Mammary epithelial cell (primary cell): ENCODE results near the gene ARHGEF9.

Experiments used
- EZH2 ChIP-seq: IDR thresholded peaks from 2 replicates; pipeline ENCODE4 v1.6.1; 2012; ENCODE audit warnings: low read length, inconsistent platforms, borderline replicate concordance
- TF ChIP-seq, protein P1 (sequence below), 2 donors: IDR thresholded peaks in 1 of 2; conservative IDR thresholded peaks in 1 of 2; 2 replicates each; pipeline ENCODE4 v1.5.1; 2011 to 2012; ENCODE audit warnings: inconsistent platforms in 2 of 2, low read length in 2 of 2, mild to moderate bottlenecking in 2 of 2, control low read depth in 1 of 2, low read depth in 1 of 2; ENCODE audit not compliant: insufficient read depth in 1 of 2; ENCODE audit errors: extremely low read depth in 1 of 2

DNA sequence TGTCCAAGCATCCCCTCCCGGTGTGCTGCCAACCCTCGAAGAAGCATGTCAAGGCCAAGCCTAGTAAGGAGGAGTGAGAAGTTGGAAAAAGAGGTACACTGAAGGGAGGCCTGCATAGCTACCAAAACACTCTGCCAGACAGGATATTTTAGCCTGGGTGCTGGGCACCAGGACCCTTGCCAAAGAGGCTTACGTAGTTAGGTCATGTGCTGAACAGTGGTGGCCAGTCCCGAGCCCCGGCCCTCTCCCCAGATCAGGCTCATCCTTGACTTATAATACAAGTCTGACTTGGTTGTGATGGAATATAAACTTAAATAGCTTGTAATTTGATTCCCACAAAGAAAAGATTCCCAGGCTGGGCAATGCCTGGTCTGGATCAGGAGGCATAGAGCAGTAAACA is 149.3 kb downstream of the ARHGEF9 start:
- TF ChIP-seq, protein P1, sequence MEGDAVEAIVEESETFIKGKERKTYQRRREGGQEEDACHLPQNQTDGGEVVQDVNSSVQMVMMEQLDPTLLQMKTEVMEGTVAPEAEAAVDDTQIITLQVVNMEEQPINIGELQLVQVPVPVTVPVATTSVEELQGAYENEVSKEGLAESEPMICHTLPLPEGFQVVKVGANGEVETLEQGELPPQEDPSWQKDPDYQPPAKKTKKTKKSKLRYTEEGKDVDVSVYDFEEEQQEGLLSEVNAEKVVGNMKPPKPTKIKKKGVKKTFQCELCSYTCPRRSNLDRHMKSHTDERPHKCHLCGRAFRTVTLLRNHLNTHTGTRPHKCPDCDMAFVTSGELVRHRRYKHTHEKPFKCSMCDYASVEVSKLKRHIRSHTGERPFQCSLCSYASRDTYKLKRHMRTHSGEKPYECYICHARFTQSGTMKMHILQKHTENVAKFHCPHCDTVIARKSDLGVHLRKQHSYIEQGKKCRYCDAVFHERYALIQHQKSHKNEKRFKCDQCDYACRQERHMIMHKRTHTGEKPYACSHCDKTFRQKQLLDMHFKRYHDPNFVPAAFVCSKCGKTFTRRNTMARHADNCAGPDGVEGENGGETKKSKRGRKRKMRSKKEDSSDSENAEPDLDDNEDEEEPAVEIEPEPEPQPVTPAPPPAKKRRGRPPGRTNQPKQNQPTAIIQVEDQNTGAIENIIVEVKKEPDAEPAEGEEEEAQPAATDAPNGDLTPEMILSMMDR (conservative IDR thresholded peaks at IDR 0.05 in 1 of 2, IDR thresholded peaks at IDR 0.05 in 1 of 2; ENCODE audit: extremely low read depth in 1 of 2, insufficient read depth in 1 of 2, low read depth in 1 of 2, low read length in 2 of 2): no peak
- TF ChIP-seq EZH2: no peak
